B cell (primary cell): Measurements from ENCODE around the gene AMOTL1.

Source experiments
- EZH2 ChIP-seq: IDR thresholded peaks from 2 replicates; pipeline ENCODE4 v1.6.1; 2012; ENCODE audit warnings: borderline replicate concordance, low read depth, mild to moderate bottlenecking, moderate library complexity, low read length; ENCODE audit not compliant: insufficient read depth, poor library complexity, severe bottlenecking
- TF ChIP-seq, protein P1 (sequence below): fragments of 200-600 bp; IDR thresholded peaks from one replicate; pipeline ENCODE4 v1.8.0; 2022; ENCODE audit warnings: antibody characterized with exemption, mild to moderate bottlenecking

- TF ChIP-seq, protein P1, sequence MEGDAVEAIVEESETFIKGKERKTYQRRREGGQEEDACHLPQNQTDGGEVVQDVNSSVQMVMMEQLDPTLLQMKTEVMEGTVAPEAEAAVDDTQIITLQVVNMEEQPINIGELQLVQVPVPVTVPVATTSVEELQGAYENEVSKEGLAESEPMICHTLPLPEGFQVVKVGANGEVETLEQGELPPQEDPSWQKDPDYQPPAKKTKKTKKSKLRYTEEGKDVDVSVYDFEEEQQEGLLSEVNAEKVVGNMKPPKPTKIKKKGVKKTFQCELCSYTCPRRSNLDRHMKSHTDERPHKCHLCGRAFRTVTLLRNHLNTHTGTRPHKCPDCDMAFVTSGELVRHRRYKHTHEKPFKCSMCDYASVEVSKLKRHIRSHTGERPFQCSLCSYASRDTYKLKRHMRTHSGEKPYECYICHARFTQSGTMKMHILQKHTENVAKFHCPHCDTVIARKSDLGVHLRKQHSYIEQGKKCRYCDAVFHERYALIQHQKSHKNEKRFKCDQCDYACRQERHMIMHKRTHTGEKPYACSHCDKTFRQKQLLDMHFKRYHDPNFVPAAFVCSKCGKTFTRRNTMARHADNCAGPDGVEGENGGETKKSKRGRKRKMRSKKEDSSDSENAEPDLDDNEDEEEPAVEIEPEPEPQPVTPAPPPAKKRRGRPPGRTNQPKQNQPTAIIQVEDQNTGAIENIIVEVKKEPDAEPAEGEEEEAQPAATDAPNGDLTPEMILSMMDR = no peak
- TF ChIP-seq EZH2 = no peak
Measured at GRCh38 chr11:94923004-94923334, 154.8 kb downstream of the AMOTL1 start.
